UCSD-AML1 (cell line): ENCODE data around the gene PRKCA.

ENCODE experiments used
- DNase-seq: peaks from one replicate; lab custom pipeline; 2025; ENCODE audit not compliant: unreplicated experiment; lab: John Stamatoyannopoulos, UW

PRKCA gene

DNA sequence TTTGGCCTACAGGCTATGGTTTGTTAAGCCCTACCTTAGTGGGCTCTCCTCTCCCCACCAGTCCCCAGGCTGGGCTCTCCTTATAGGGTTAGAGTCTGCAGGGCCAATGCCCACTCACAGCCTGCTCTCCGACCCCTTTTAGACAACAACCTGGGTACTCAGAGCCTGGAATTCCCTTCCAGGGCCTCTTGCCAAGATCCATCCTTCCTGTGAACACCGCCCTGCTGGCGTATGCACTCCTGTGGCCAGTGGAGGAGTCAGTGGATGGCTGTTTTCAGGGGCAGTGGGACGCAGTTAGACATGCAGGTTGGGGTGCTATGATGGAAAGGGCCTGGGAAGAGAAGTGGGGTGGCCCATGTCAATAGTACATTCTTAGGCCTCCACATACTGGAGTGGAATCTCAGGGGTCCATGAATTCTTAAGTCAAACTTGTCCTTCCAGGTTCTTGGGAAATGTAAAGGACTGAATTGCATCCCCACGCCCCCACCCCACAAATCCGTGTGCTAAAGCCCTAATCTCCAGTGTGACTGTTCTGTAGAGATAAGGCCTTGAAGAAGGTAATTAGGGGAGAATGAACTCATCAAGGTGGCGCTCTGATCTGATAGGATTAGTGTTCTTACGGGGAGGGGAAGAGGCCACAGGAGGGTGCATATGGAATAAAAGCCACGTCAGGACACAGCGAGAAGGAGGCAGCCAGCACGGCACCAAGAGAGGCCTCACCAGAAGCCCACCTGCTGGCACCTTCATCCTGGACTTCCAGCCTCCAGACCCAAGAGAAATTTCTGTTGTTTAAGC lies 450.9 kb downstream of the PRKCA start:
- DNase-seq, result no peak

DNA sequence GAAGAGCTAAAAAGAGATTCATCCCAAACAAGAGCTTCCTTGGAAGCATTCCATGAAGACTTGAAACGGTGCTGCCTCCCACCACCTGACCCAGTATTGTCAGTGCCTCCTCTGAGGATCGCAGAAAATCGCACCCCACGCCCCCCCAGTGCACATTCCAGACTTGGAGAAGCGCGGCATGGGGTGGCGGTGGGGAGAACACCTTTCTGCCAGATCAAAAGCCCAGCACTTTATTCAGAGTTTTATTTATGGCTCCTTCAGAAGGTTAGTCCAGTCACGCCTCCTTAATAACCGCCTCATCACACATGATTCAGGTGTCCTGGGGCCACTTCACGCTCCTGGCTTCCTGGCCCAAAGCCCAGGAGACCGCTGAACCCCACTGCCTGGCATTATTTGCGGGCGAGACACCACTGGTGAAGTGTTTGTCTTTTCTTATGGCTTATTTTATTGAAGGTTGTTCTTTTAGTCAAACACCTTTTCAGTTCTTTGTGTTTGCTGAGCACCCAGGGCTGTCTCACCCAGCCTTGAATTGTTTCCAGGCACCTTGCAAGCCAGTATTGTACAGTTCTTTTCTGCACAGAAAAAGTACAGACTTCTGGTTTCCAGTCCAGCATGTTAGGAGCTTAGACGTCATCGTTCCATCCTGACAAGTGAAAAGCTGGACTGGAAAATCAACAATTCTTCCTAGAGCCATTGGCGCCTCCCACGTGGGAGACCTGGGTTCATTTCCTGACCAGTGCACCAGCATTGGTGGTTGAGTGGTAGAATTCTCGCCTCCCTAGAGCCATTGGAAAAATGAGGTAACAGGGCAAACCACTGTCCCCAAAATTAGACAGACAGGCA lies 452.9 kb downstream of the PRKCA start:
- DNase-seq, result no peak

DNA sequence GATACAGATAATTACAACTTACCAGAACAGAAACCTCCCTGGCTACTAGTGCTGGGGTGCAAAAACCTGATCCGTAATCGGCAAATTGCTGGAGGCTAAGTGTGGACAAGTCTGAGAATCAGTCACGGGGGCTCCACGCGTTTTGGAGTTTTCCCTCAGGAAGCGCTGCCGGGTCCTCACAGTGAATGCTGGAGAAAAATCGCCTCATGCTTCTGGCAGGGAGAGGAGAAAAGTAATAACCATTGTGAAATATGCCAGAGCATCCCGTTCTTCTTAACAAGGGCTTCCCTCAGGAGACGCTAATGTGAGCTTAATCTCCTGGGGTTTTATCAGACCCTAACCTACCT lies 453.5 kb downstream of the PRKCA start:
- DNase-seq, result no peak

DNA sequence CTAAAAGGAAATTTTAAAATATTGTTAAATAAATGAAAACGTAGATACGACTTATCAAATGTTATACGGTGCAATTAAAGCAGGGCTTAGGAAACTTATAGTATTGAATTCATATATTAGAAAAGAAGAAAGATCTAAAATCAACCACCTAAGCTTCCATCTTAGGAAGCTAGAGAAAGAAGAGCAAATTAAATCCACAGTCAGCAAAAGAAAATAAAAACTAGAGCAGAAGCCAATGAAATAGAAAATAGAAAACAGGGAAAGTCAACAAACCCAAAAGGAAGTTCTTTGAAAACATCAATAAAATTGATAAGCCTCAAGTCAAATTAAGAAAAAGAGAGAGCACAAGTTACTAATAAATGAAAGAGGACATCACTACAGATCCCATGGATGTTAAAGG lies 457.9 kb downstream of the PRKCA start:
- no peak for DNase-seq

DNA sequence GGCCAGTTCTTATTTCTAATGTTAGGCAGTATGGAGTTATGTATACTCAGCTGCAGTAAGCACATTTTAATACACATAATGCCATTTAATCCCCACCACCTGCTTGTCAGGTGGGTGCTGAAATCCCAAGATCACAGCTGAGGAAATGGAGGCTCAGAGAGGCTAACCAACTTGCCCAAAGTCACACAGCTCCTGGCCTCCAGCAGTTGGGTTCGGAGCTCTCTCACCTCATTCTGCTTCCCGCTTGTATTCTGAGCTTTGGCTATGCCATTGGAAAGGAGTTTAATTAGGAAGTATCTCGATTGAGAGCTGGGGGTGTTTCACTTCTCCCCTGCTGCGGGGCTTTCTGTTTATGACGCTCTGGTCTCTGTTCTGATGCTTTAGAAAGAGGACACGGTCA lies 459.9 kb downstream of the PRKCA start:
- DNase-seq, result no peak

DNA sequence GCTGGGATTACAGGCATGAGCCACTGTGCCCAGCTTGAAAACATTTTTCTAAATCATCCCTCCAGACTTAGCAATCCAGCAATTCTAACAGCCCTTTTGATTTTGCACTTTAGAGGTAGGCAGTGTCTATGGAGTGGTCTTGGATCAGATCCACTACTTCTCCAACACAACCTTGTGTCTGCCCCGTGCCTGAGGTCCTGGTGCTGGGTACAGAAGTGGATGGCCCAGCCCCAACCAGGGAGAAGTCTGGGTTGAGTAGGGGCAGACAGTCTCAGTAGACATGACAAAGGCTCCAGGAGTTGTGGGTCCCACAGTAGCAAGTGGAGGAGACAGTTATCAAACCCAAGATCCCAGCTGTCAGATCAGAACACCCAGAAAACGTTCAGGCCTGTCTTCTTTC lies 460.6 kb downstream of the PRKCA start:
- no peak for DNase-seq

DNA sequence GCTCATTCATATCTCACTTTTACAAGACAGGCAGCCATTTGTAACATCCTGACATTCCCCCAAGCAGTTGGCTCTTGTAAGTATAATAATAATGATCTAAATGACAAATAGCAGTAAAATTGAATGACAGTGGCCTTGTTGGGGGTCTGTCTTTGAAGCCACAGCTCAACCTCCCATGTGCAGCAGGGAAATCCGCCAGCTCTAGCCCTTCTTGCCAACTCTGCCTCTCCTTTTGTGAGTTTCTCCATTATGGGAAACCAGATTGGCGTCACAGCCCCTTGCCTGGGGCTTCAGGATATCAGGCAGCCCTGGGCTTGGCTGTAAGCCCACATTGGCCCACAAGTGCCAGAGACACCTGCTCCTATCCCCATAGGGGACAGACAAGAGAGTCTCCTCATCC lies 462.1 kb downstream of the PRKCA start:
- no peak for DNase-seq

DNA sequence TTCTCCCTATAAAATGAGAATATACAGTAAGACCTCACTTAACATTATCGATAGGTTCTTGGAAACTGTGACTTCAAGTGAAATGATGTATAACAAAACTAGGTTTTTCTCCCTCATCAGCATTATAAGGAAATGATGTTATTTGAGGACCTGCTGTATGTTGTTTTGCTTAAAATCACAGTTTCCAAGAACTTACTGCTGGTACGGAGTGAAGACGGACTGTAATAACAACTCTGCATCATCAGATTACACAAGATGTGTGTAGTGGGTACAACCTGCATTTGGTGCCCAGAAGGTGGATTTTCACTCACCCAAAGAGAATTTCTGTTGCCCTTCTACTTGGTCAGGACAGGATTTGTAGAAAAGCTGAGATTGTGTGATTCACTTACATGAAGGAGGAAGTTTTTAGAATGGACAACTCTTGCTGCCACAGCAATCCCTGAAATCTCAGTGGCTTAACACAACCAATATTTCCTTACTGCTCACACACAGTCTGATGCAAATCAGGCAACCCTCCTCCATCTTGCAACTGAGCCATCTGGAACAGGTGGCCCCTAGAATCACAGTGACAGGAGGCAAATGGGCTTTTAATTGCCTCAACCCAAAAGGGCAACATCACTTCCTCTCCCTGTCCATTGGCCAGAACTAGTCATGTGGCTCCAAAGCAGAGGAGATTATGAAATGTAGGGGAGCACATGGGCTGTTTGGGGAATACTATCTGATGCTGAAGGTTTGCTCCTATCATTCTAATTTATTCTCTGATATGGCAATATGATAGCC lies 464.9 kb downstream of the PRKCA start:
- DNase-seq, result no peak

DNA sequence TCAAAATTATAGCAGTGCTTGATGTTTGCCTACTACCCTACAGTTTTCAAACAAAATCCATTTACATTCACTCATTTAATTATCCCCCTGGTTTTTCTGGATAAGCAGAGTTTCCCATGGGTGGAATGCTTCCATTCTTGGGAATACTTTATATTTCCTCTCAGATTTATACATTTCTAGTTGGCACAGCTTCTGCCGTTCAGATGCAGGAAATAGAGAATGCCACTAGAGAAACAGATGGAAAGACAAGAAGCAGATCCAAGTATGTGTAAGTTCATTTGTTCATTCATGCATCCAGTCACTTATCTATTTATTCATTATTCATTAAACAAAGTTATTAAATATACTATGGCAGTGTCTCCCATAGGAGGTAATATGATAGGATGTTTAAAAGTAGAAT lies 467.5 kb downstream of the PRKCA start:
- DNase-seq, result no peak

DNA sequence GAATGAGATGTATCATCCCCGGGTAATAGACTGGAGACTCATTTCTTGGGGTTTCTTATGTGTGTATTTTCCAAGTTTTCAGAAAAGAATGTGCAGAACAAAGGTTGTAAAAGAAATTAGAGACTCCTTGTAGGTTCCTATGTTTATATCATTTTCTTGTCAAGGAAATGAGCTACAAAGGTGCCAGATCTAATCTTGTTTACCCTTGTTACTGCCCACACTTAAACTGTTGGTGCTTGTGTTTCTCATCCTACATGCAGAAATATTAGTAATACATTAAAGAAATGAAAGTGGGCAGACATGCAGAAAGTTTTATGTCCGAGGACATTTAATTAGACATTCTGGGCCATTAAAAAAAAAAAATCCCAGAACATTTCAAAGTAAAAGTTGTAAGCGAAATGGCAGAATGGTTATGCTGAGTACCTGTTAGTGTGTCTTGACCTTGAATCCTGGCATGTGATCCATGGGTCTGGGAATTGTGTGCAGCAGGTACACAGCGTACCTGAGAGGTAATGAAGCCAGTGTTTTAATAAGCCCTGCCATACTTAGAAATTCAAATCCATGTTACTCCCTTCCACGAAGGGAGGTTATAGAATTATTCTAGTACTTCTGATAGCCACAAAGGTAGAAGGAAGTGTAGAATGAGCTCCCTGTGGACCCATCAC lies 469.9 kb downstream of the PRKCA start:
- DNase-seq, result no peak

DNA sequence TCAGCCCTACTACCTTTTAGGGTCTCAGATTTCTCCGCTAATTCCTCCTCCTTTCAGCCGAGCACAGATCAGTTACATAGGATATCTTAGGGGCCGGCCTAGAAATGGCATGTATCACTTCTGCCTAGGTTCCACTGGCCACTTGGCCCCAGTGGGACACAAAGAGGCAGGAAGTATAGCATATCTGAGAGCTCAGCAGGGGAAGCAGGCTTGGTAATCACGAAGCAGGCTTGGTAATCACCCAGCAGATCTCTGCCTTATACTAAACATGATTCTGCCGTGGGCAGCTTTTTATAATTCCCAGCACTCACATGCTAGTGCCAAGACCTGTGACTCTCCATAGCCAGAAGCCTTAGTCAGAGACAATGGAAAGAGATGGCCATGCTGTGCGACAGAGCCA lies 472.9 kb downstream of the PRKCA start:
- DNase-seq, result no peak

DNA sequence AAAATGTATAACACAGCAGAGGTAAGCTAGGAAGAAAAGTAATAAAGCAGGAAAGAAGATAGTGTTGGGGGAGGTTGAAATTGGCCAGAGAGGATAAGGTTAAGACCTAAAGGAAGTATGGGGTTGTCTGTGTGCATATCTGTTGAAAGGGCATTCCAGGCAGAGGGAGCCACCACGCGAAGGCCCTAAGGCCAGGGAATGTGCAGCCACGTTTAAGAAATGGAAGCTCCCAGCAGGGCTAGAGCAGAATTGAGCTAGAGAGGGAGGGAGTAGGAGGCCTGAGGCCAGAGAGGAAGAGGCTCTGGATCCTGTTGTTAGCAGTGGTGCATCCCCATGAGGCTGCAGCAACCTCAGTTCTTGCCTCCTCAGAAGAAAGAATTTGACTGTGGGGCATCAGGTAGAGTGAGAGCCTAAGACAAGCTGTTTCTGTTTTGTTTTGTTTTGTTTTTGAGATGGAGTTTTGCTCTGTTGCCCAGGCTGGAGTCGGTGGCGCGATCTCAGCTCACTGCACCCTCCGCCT lies 473.5 kb downstream of the PRKCA start:
- no peak for DNase-seq

DNA sequence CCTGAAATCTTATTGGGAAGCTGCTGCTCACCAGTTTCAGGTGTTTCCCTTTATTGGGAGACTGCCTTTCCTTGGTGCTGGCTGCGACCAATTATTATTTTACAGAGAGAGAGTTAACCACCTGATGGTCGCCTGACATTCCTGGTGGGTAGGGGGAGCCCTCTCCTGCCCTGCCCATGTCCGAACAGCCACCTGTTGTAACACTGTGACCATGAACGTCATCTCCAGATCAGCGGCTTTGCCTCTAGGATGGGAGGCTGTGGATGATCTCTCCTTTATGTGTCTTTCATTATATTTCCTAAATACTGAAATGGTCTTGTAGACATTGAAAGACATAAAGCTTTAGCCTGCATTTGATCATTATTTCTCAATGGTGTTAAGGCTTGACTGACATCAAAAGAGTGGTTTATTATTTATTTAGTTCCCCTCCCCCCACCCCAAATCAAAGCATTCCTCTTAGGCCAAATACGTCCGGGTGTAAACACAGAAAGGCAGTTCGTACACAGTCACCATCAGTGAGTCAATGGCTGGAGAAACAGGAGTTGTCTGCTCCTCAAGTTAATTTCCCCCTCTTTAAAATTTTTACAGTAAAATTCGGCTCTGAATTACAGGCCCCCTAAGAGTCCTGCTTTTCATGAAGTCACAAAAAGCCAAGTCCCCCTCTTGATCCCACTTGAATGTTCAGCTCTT lies 474.7 kb downstream of the PRKCA start:
- DNase-seq, result no peak

DNA sequence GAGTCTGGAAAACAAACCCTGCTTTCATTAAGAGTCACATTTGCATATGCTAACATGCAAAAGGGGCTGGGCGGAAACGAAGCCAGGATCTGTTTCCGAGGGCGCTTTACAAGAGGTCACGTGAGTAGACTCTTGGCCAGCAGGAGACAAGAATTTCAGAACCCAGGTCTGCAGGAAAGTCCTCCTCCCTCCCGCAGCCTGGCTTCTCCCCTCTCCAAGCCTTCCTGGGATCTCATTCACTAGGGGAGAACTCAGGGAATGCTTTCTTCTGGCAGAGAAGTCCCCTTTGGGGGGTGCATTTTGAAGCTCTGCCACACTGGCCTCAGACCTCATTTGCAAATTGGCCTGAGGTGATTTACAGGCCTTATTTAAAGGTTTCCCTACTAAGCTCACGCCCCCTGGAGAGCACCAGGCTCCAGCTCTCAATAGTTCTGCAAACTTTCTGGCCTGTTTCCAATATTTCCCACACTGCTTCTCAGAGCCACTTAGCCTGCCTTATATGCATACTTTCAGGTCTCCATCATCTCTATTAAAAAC lies 475.3 kb downstream of the PRKCA start:
- DNase-seq, result no peak

DNA sequence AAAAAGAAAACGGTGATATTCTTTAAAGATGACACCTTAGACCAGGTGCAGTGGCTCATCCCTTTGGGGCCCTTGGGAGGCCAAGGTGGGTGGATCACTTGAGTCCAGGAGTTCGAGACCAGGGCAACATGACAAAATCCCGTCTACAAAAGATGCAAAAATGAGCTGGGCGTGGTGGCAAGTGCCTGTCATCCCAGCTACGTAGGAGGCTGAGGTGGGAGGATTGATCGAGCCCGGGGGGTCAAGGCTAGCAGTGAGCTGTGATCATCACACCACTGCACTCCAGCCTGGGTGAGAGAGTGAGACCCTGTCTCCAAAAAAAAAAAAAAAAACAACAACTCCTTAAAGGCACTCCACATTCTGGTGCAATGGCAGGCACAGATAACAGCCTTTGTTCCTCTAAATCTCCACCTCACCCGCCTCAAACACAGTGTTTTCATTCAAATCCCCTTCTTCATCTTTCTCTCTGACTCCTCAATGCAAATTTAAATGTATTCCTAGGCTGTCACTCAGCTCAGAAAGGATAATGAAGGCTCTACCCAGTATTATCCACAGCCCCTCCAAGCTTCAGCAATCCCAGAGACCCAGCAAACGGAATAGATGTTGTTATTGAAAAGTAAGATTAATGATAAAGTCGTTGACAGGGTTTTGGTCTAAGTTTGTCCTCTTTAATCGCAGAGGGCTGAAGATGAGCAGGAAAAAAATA lies 476.3 kb downstream of the PRKCA start:
- DNase-seq, result no peak

DNA sequence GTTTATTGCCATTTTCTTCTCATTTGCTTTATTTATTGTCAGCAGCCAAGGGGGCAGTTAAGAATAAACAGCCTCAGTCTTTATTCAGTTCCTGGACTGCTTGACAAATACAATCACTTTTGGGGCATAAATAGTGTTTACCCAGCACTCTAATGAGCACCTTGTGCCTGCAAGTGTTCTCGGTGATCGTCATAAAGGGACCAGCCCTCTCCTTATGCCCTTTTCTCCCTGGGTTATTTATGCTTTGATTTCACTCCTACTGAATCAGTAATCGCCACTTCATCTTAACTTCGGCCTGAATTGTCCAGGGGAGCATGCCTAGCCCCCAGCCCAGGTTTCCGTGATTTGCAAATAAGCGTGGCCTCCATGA lies 476.8 kb downstream of the PRKCA start:
- no peak for DNase-seq

DNA sequence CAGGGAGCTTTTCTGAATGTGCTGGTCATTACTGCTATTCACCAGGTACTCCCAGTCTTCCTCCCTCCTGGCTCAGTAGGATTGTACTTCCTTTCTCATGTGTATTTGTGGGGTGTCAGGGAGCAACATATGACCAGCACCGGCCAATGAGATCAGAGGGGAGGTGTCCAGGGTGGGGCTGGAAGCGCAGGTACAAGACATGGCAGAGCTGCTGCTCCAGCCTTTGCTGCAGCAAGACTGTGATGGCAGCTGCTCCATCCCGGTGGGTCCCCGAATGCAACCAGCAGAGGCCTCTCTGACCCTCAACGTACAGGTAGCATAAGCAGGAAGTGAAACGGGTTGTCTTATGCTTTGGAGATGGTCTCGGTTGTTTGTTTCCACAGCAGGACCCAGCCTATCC lies 478.7 kb downstream of the PRKCA start:
- no peak for DNase-seq

DNA sequence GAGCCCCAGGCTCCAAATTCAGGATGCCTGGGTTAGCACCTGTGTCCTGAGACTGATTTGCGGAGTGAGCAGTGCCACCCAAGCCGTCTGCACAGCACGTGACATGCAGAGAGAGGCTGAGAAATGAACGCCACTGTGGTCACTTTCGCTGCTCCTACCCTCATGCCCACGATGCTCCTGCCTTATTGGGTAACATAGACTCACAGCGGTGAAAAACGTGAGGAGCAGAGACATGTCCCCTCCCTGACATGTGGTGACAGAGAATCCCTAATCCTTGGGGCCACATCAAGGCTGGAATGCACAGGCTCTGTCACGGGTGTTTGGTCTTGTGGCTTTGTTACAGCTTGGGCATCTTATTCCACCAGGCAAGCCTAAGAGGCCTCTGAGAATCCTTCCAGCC lies 480.4 kb downstream of the PRKCA start:
- no peak for DNase-seq

DNA sequence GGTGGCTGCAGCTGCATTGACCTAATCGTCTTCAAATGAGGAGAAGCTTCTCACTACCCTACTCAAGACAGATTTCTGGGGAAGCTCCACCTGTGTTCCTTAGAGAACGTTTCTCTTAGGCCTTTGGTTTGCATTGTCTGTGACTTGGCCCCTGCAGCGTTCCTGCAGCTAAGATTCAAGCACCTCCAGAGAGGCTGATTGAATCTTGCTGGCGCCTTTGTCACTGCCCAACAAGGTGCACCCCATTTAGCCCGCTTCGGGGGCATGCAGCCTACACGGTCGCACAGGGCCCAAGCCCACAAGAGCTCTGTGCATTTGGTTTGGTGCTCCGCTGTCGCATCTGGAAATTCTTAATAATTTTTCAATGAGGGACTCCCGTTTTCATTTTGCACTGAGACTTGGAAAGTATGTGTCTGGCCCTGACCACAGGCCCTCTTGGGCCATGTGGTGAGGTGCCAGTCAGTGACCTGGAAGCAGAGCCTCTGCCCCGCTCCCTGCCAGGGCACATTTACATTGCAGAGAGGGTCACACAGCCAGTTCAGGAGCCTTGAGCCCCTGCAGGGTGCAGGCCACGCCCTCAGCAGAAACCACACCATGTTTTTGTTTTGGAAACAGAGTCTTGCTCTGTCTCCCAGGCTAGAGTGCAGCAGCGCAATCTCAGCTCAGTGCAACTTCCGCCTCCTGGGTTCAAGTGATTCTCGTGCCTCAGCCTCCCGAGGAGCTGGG lies 481.4 kb downstream of the PRKCA start:
- no peak for DNase-seq
